ENCODE measurements around the gene NLK.
"Not testable (repeated sequence)": the region's sequence is repeated elsewhere in the genome, so short reads cannot be mapped to it uniquely, and the experiment has no call there.

GRCh38 chr17:28186472-28186871 is 144.0 kb downstream of the NLK start:
- not testable (repeated sequence) for TF ChIP-seq CTCF (IDR thresholded peaks at IDR 0.05; ENCODE audit: borderline replicate concordance, extremely low read depth, low read length, poor library complexity, severe bottlenecking); EZH2 (IDR thresholded peaks at IDR 0.05; ENCODE audit: borderline replicate concordance, low read depth, low read length, severe bottlenecking)
